Lower lobe of right lung (tissue), 2 donors: Measurements from ENCODE around the gene CCN6. TPM values are rescaled to one million over a fixed set of nuclear protein-coding genes. Genes with fewer than 3 reads are reported as not detected.

Source experiments
- ATAC-seq, 2 donors: fragments of 200-7000 bp; cut with Tn5 transposase; one replicate each; pipeline ENCODE4 v1.9.1; 2020 to 2022; ENCODE audit warnings: mild to moderate bottlenecking in 2 of 2, moderate library complexity in 2 of 2
- DNase-seq: peaks from one replicate; pipeline ENCODE4 v3.0.0-alpha.2; 2020
- H3K27ac ChIP-seq: fragments of 200-600 bp; one replicate; pipeline ENCODE4 v1.8.0; 2022
- H3K27me3 ChIP-seq: fragments of 200-600 bp; one replicate; pipeline ENCODE4 v1.8.0; 2022; ENCODE audit warnings: low read depth
- H3K36me3 ChIP-seq: fragments of 200-600 bp; one replicate; pipeline ENCODE4 v1.8.0; 2022; ENCODE audit warnings: mild to moderate bottlenecking
- H3K4me1 ChIP-seq: fragments of 200-600 bp; one replicate; pipeline ENCODE4 v1.8.0; 2022
- H3K4me3 ChIP-seq: fragments of 200-600 bp; one replicate; pipeline ENCODE4 v1.8.0; 2022; ENCODE audit warnings: mild to moderate bottlenecking
- H3K9me3 ChIP-seq: fragments of 200-600 bp; one replicate; pipeline ENCODE4 v1.8.0; 2022
- CTCF ChIP-seq: fragments of 200-600 bp; IDR thresholded peaks from one replicate; pipeline ENCODE4 v1.8.0; 2022; ENCODE audit warnings: antibody characterized with exemption, mild to moderate bottlenecking
- intact Hi-C: fragments of 100-400 bp; cut with DNase I; formaldehyde crosslinking; loops from one replicate; pipeline ENCODE4 v1.11.0; 2022
- total RNA-seq: library from RNA; stranded (reverse); fragmentation: NEBNext Ultra II Directional; extraction: Animal tissue kit (Norgen Biotek cat#: 25700); gene quantifications from one replicate; pipeline ENCODE4 v1.2.1, GENCODE V29; 2021
- donor health status: DM: no; HTN: yes; CAD: no; lungs with severe emphysema.

Gene CCN6
- total RNA-seq, 1 donor from 2014 or later: not detected

- H3K4me3 ChIP-seq: no peak overlapping the region
- H3K36me3 ChIP-seq: peaks cover 26% of the 10 kb centered on the region
- intact Hi-C loops: no loop called here
- no peaks in the 10 kb centered on the region for H3K27me3 ChIP-seq
- no peaks in the 10 kb centered on the region for H3K9me3 ChIP-seq
- no peak overlapping the region for H3K27ac ChIP-seq
- ATAC-seq: no peak
- no peaks in the 10 kb centered on the region for H3K4me1 ChIP-seq
- TF ChIP-seq CTCF: no peak
- no peak for DNase-seq
Measured at GRCh38 chr6:112066606-112067005, 12.7 kb downstream of the CCN6 start.

GRCh38 chr6:112081569-112081968 is 27.7 kb downstream of the CCN6 start:
- Histone ChIP-seq H3K4me3 (no peak overlapping the region), H3K9me3 (no peaks in the 10 kb centered on the region), H3K27ac (no peak overlapping the region), H3K4me1 (peaks cover 12% of the 10 kb centered on the region), H3K27me3 (no peaks in the 10 kb centered on the region), H3K36me3 (peaks cover 68% of the 10 kb centered on the region)
- no peak for ATAC-seq
- TF ChIP-seq CTCF: no peak
- no peak for DNase-seq
- intact Hi-C loops: no loop called here

- TF ChIP-seq CTCF: no peak
- DNase-seq (no peak), ATAC-seq (no peak)
- no peak overlapping the region for H3K27ac ChIP-seq
- intact Hi-C loops: no loop called here
- no peaks in the 10 kb centered on the region for H3K9me3 ChIP-seq
- H3K36me3 ChIP-seq: peaks cover 30% of the 10 kb centered on the region
- no peaks in the 10 kb centered on the region for H3K27me3 ChIP-seq
- H3K4me3 ChIP-seq: no peak overlapping the region
- peaks cover 18% of the 10 kb centered on the region for H3K4me1 ChIP-seq
Measured at GRCh38 chr6:112085286-112086065, 31.6 kb downstream of the CCN6 start.

GRCh38 chr6:112086744-112087135 is 32.8 kb downstream of the CCN6 start:
- ATAC-seq (peak; percentile 42 to 62), DNase-seq (no peak)
- intact Hi-C loops: no loop called here
- TF ChIP-seq CTCF: peak; percentile 23
- Histone ChIP-seq H3K9me3 (no peaks in the 10 kb centered on the region), H3K4me3 (peak overlapping the region; percentile 78), H3K4me1 (peaks cover 18% of the 10 kb centered on the region), H3K36me3 (peaks cover 23% of the 10 kb centered on the region), H3K27ac (peak overlapping the region; percentile 88), H3K27me3 (no peaks in the 10 kb centered on the region)

- Histone ChIP-seq H3K36me3 (peaks cover 23% of the 10 kb centered on the region), H3K27ac (peak within 1 kb of the TSS; percentile 88), H3K4me3 (peak within 1 kb of the TSS; percentile 78), H3K9me3 (no peaks in the 10 kb centered on the region), H3K27me3 (no peaks in the 10 kb centered on the region), H3K4me1 (peaks cover 18% of the 10 kb centered on the region)
- peak; percentile 96 for DNase-seq
- no peak for TF ChIP-seq CTCF
- peak; percentile 98 to 100 for ATAC-seq
- intact Hi-C loops: no loop called here
Measured at GRCh38 chr6:112087136-112087911, 33.4 kb downstream of the CCN6 start, which contains the start of the genes FAM229B and TUBE1. Gene FAM229B, plus strand, starts transcription at chr6:112087591. Its CDS starts 11,693 bp downstream, at chr6:112099284. Gene TUBE1, minus strand, starts transcription at chr6:112087482. Its CDS starts 48 bp downstream, at chr6:112087434.
